ENCODE data around the gene PSMD11.
A peak's percentile ranks its signal among the peaks of the same experiment; 100 is the strongest.

The PSMD11 gene

DNA sequence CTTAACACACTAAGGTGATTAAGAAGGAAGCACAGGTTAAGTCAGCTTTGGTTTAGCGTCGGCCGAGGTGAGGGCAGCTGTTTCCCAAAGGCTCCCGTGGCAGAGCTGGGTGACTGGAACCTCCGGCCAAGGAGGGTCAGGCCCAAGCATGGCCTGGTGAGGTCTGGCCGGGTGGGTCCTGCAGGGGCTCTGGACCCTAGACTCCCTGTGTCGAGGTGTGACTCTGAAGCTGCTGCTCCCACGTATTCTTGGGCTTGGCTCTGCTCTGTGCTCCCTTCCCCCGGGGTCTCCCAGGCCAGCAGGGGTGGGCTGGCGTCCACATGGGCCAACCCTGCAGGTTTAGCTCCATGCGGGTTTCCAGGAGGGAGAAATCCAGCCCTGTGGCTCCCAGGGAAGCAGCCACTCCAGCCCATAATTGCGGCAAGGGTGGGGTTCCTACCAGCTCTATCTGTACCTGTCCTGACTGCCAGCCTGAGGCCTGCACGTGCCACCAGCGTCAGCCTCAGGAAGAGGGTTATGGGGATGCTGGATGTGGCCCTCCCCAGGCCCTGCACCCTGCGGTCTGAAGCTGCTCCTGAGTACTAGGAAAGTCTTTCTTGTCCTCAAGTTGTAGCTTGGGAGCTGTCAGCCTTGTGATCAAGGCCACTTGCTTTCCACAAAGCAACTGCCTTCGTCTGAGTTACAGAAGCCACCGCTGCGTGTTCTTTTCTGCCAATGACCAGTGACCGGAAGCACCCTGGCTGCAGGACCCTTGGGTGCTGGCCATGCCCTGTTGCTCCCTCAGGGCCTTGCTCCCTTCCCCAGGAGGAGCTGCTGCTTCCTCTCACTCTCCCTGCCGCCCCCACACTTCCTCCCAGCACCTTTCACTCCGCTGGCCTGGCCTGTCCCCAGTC, 47.3 kb downstream of the PSMD11 start:
- DNase-seq: no peak

DNA sequence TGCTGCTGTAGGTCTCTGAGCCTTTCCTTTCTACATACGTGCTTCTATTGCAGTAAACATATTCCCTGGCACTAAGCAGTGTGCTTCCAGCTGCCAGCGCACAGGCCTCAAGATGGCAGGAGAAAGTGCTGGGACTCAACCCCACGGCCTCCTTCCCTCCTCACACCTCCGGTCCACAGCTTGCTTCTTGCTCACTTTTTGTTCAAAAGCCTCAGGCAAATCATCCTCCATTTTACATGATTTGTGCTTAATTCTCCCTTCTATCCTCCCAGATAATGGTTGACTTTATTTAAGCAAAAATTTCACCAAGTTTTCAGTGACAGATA, 47.9 kb downstream of the PSMD11 start:
- peak in 1 of 2 experiments; percentile 6 for DNase-seq

DNA sequence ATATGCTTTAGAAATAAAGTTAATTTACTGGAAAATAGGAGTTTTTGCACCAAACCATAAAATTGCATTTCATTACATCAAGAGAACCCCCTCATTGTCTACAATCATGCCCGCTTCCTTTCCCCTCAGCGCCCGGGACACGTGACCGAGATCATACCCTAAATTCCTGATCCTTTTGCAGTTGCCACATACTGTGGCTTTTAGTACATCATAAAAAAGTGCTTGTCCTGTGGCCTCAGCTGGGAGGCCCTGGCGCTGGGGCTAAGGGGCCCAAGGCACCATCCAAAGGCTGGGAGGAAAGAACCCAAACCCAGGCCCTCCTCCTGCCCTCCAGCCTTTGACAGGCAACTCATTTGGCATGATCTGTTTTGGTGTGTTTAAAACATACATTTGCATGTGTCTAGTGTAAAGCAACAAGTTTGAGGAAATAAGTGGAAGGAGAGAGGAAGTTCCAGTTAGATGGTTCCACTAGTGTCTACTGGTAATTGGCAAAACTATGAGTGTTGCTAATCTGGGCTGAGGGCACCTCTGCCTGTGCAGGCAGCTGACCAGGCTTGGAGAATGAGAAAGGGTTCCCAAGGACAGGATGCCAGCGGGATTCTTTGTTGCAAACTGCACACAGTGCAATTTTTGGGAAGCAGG, 48.5 kb downstream of the PSMD11 start:
- no peak for DNase-seq

DNA sequence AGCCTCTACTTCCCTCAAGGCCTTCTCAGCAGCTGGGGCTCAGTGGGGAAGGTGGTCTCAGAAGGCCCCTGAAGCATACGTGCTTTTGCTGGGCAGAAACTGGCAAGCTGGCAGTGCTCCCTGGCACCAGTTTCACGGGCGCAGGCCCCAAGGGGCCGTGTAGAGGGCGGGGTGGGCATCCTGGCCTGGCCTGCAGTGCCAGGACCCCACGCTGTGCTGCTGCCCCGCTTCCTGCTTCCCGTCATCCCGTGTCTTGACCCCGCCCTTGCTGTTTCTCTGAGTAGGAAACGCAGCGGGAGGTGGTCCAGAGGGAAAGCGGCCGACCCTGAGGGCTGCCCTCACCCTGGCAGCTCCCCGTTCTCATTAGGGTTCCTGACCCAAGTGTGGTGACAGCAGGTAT, 49.3 kb downstream of the PSMD11 start:
- no peak for DNase-seq

DNA sequence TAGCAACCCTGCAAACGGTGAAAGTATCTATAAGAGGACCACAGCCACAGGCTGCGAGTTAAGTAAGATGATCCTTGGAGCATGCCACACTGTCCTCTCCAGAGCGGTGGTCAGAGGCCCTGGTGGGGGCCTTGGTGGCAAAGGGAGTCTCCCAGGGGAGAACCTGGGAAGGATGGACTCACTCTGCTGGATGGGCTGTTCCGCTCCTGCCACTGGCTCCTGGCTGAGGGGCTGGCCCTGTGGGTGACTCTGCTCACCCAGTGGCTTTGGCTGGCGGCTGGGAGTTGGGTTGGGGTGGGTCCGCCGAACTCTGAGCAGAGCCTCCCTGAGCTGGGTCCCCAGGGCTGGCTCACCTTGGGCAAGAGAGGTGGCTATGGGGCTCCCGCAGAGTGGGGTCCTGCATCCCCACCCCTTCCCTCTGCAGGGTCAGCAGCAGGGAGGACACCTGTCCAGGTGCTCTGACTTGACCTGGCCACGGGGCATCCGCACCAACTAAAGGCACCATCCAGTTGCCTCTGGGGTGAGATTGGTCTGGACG, 49.7 kb downstream of the PSMD11 start:
- no peak for DNase-seq

DNA sequence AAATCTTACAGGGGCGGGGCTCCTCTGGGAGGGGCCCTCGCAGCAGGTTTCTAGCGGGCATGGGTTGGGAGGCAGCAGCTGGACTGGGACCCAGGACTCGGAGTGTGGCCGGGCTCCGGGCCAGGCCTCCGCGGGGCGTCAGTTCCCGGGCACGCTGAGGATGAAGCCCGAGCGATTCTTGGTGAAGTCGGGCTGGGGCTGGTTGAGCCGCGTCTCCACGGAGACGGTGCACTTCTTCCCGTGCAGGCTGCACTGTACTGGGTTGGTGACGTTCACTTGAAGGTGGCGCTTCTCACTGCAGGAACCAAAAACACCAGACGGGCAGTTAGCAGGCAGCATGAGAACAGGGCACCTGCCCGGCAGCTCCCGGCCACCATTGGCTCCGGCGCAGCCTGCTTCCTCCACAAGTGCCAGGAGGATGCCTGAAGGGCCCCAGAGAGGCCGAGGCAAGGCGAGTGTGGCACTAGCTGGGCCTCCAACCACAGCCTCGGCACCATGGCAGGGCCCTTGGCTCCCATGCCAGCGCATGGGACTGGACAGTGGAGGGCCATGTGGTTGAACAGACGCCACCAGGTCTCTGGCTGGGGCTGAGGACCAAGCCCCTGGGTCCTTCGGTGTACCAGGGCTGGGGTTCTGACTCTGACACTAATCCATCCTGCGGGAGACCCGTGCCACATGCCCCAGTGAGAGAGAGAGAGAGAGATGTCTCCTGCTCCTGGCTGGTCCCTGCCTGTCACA, 50.5 kb downstream of the PSMD11 start:
- DNase-seq: peak; percentile 13 to 69

DNA sequence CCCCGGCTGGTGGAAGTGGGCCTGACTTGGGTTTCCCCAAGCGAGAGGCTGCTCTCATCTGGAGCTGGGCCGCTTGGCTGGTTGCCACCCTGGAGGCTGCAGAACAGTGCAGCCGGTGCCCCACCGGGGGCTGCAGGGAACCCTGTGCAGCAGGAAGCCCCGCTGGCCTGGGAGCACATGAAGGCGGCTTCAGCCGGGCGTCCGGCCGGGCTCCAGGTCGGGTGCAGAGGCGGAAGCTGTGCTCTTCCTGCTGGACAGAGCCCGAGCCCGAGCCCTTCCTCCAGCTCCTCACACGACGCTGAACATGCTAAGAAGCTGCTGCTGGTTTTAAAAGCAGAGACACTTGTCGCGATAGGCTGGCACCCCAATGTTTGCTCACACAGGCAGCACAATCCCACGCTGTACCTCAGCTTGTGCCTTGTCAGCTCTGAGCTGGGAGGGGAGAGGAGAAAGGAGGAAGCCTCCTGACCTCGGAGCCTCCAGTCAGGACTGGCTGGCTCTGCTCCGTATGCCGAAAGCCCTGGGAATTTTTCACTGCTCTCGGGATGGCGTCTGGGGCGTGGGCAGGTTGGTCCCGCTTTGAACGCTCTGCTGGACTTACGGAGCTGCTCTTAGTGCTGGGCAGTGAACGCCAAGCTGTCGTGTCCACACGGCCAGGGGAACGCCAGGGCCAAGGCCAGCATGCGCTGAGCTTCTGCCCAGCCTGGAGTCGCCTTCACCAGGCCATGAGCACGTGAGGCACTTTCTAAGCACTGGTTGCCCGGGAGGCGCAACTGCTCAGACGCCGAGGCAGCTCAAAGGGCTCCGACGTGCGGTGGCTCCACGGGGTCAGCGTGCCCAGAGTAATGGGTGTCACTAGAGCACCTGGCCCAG, 51.3 kb downstream of the PSMD11 start:
- no peak for DNase-seq

DNA sequence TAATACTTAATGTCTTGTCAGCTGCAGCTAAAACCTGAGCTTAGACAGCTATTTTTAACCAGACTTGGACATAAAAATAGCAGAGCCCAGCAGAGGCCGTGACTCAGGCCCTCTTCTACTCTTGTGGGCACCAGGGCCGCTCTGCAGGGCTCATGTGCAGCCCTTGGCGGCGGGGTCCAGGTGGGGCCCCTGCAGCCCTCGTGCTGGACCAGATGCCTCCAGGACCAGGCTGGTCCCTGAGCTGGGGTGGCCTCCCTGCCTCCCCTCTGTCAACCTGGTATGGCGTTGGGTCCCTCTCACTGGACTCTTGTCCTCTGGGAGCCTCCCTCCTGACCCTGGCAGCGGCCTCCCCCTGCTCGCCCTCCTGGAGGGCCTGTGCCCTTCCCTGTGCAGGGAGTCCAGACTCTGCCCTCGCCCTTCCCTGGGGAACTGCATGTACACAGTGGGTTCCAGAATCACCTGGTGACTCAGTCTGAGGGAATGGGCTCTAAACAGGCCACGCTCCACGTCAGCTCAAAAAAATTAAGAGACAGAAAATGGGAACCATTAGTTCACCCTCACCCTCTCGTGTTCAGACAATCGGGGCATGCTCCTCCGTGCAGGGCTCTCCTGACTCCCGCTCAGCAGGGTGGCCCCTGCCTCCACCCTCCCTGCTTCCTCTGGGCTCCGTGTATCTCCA, 52.2 kb downstream of the PSMD11 start:
- no peak for DNase-seq

DNA sequence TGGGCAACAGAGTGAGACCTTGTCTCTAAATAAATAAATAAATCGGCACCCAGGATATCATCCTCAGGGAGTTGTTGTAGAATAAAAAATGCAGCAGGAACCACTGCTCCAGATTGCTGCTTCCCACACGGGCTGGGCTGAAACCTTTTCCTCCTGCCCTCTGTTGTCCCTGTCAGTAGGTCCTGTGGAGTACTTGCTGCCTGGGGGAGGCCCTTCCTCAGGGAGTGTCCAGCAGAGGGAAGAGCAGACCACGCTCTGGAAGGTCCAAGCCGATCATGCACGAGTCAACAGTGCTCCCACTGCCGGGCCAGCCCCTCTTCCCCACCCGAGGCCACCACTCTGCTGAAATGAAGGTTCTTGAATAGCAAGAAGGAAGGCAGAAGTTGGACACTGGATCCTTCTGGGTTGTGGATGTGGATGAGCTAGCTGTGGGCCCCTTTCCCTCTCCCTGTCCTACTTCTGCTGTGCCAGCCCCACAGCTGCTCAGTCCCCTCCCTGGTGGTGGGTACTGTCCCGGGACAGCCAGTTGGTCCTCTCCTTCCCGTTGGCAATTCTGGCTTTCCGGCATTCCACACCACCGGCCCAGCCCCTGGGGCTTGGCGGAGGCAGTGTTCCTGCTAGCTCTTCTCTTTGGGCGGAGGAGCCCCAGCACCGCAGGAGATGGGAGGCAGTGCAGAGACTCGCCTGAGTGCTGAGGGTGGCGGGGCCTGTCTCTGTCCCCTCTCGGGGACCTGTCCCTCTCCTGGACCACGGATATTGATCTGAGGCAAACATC, 53.3 kb downstream of the PSMD11 start:
- no peak for DNase-seq

DNA sequence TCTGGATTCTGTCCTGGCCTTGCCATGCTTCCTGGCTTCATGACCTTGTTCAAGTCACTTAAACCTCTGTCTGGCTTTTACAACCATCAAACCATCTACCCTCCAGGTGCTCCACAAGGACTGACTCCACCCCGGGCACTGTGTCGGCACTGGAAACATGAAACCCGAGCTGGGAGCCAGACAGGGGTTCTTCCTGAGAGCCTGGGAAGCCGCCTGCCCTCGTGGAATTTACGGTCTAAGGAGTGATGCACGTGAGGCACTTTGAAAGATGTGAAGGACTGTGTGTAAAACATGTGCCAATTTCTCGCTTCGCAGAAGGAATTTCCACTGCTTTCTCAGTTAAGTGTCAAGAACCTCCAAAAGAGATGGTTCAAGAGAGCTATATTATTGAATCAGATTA, 54.1 kb downstream of the PSMD11 start:
- peak; percentile 48 to 73 for DNase-seq

DNA sequence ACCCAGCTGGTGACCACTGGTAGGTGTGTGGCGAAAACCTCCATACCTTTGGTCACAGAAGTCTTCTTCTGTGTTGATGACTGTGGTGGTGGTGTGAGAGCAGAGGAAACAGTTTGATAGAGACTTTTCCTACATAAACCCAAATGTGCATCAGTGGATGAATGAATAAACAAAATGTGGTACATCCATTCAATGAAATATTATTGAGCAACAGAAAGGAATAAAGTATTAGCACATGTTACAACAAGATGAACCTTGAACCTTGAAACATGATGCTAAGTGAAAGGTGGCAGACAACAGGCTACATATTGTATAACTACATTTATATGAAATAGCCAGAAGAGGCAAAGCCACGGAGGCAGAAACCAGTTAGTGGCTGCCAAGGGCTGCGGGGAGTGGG, 57.7 kb downstream of the PSMD11 start:
- DNase-seq: no peak

DNA sequence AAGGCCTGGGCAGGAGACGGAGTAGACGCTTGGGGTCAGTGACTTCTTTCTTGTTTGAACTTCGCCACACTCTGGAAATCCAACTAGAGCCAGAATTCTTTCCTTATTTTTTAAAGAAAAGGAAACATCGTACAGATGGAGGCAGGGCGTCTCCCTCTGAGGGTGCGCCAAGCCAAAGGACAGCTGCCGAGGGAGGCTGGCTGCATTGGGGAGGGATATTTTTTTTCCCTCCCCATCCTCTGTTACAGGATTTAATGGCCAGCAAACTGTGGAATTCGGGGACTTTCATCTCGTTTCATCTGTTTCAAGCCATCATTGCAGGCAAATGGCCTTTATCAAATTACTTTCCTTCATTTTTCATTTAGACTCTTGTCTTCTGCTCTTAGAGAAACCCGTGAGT, 58.4 kb downstream of the PSMD11 start:
- DNase-seq: no peak

DNA sequence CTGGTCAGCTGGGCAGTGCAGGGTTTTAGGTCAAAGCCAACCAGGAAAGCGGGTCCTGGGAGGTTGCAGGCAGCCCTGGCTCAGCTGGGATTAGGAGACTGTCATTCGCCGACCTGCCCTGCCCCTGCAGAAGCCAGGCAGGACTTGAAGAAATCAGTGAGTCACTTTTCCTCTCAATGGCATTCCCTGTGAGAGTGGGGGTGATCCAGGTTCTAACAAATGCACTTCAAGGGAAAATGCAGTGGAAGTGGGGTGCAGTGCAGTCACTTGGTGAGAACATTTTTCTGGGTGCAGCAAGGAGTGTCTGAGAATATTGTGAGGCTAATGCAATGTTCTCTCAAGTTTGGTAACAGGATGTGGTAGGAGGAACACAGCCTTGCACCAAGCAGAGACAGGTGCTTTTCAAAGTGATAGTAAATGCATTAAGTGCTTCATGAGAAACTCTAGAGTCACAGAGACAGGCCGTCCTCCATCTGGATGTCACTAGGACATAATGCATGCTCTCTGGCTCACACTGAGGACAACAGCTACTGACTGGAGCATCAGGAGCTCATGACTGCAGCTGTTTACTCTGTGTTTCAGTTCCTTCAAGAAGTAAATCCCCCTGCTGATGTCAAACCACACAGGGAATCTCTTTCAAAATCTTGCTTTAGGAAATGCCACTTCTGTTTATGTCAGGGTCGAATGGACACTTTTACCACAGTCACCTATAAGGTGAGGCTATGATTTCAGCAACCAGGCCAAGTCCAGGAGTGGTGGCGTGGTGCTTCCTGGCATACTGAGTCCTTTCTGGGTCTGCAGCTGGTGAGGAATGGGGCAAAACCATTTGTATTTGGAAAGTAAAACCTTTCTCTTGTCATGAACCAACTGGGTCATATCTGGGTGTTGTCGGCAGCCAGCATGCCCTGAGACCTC, 59.2 kb downstream of the PSMD11 start:
- no peak for DNase-seq

DNA sequence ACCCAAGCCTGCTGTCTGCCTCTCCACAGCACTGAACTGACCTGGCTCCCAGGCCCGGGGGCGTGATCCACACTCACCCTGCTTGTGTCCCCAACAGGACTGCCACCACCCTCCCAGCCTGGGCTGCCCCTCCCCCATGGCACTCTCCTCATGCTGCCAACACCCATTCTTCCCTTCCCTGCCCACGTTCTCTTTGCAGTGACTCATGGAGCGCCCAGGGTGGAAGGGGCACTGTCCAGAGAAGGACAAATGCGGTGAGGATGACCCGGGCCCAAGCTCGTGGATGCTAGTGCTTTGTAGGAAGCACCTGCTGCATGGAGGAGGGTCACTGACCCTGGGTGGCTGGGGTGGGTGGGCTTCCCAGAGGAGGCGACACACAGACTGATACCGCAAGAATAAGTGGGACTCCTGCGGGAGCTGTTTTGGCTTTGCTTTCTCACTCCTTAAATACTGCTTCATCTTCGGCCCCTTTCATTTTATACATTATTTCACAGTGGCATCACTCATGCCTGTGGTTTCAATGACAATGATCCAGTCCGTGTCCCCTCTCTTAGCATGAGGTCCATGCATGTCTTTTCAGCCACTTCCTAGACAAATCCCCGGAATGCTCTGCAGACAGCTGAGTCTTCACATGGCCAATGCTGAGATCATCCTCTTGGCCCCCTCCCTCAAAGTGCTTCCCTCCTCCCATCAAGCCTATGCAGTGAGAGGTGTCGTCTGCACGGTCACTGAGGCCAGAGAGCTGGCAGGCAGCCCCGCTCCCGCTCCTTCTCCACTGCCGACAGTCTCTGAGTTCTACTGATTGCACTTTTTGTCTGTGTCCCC, 60.1 kb downstream of the PSMD11 start:
- DNase-seq: no peak

DNA sequence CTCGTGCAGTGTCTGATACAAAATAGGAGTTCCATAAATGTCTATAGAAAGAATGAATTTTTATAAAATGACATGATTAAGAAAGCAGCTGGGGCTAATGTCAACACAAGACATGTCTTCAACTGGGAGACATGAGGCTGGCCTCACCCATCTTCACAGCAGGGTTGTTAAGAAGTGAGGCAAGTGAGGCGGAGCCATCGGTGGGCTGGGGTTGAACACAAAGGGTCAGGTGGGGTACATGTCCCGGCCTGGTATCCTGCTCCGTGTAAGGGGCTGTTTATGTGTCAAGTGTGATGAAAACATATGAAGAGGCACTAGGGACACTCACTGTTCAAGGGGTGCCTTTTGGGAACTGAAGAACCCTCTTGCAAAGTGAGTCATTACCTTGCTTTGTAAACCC, 64.6 kb downstream of the PSMD11 start:
- DNase-seq: no peak

DNA sequence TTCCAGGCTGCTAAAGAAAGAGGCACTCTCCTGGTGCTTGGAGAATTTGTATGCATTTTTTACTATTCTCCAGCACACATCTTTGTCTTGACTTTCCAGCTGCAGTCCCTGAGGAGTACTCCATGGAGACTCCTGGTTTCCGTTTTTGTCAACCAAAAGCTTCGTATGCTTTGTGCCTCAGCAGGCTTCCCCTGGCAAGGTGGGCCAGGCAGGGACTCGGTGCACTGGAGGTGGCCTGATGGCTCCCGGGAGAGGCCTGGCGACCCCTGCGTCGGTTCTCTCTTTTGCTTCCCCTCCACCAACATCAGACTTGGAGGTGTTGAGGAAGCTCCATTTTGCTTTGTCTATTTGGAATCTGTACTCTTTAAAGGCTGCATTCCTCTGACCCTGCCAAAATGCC, 66.2 kb downstream of the PSMD11 start:
- DNase-seq: no peak

DNA sequence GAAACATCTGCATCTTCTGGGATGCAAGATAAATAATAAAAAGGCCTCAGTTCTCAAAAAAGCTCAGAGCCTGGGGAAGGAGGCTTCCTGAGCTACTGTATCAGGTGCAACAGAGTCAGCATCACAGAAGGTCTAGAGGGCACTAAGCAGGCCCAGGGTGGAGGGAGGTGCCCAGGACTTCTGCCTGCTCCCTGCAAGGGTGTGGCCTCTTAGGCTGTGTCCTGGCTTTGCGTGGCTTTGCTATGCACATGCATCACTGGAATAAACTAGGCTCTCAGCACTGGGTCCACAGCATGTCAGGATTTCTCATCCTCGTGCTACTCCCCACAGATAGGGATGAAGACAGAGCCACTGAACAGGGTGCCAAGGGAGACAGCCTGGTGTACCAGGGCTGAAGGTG, 68.0 kb downstream of the PSMD11 start:
- DNase-seq: no peak

DNA sequence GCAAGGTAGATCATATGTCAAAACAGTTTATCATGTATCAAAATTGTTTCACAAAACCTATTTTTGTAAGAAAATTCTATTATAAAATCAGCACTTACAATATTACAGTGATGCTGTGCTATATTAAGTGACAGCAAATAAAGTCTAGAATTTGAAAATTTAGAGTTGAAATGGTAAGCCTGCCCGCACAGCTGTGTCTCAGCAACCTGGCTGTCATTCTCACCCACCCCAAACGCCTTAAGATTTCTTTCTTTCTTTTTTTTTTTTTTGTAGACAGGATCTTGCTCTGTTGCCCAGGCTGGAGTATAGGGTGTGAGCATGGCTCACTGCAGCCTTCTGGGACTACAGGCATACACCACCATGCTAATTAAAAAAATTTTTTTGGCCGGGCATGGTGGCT, 69.3 kb downstream of the PSMD11 start:
- no peak for DNase-seq

DNA sequence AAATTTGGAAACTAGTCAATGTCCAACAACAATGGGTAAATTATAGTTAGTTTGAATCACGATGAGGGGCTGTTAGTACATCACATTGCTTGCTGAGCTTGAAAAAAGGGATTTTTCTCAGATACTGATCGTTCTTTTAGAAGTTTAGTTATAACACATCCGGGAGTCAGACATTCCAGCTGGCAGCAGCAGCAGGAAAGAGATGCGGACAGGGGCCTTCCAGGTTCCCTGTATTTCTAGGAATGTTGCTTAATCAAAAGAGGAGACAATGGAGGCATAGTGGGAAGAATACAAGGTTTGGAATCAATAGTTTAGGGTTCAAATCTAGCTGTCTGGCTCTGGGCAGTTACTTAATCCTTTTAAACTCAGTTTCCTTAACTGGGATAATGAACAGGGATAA, 70.3 kb downstream of the PSMD11 start:
- DNase-seq: no peak

Measured in NCI-H526 (cell line).